Measurements from ENCODE around the gene ETV7. TPM values are rescaled to one million over a fixed set of nuclear protein-coding genes. Genes with fewer than 3 reads are reported as not detected.

The ETV7 gene
- total and polyA plus RNA-seq, 2 of the 13 experiments (the other 11 are each of a cell fraction or from before 2014, with no cell fraction given) = not detected

DNA sequence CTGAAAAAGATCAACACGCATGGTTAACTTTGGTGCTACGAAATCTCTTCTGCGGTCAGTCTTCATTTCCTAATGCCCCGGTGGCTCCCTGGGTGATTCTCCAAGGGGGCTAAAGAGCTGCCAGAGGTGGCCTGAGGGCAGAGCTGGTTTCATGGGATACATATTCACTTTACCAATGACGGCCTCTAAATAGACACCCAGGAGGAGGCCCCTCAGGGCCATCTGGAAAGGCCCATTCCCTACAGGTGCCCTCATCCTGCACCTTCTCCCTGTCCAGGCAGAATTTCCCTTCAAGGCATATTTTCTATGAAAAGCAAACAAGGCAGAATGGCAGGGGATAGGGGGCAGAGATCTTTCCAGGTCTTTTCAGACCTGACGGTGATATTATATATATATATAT is 63.3 kb downstream of the ETV7 start:
- BruUV-seq (replicated peaks) = no TSS peak
- Histone ChIP-seq H3K27me3 (ENCODE audit: control insufficient read depth in 1 of 2, insufficient read depth in 2 of 2, low read length in 2 of 2) (peaks cover 2 to 5% of the 10 kb centered on the region in 2 experiments; a peak in 4 of 5 replicates), H3K9me3 (ENCODE audit: low read length) (no peaks in the 10 kb centered on the region), H3K36me3 (replicated peaks in 1 of 2; ENCODE audit: control insufficient read depth in 1 of 2, insufficient read depth in 2 of 2, low read length in 2 of 2) (no peaks in the 10 kb centered on the region), H3K4me2 (ENCODE audit: low read depth, low read length) (no peak overlapping the region), H3K79me2 (ENCODE audit: insufficient read depth, low read length) (no peaks in the 10 kb centered on the region), H3K4me3 (replicated peaks in 1 of 3; ENCODE audit: insufficient read depth in 1 of 3, low read depth in 2 of 3, low read length in 3 of 3) (no peak overlapping the region), H3K4me1 (ENCODE audit: insufficient read depth, low read length) (peaks cover 12% of the 10 kb centered on the region), H3K27ac (ENCODE audit: extremely low read length, insufficient read depth, low read length) (no peak overlapping the region), H4K20me1 (ENCODE audit: insufficient read depth, low read length) (no peaks in the 10 kb centered on the region), H3K9ac (ENCODE audit: insufficient read depth, low read depth, low read length) (no peak overlapping the region), H2AFZ (ENCODE audit: low read length) (no peak overlapping the region)
- in situ Hi-C loops (cut with HindIII; ENCODE audit: extremely low pct_ligation_motif_present, low pct_unique_long_range_greater_than_20kb) (no loop called here), intact Hi-C loops (cut with micrococcal nuclease; ENCODE audit: unreplicated experiment) (no loop called here)
- no peak for FAIRE-seq
- no peak for ATAC-seq
- ChIA-PET CTCF (ENCODE audit: low intra/inter-chr PET ratio, low total read pairs) (no interaction called here), POLR2A (no interaction called here)
- TF ChIP-seq GATAD2A (CRISPR knock-in tag; IDR thresholded peaks at IDR 0.05) (no peak), ZFAT (CRISPR knock-in tag; conservative IDR thresholded peaks at IDR 0.05) (no peak), RNF2 (conservative IDR thresholded peaks at IDR 0.05; ENCODE audit: low read depth) (no peak), ZEB1 (IDR thresholded peaks at IDR 0.05; ENCODE audit: insufficient replicate concordance, low read depth) (no peak), ZFP36L1 (CRISPR knock-in tag; IDR thresholded peaks at IDR 0.05) (no peak), ZNF674 (CRISPR knock-in tag; IDR thresholded peaks at IDR 0.05; ENCODE audit: low read depth) (no peak)
- TF ChIP-seq, protein P1, sequence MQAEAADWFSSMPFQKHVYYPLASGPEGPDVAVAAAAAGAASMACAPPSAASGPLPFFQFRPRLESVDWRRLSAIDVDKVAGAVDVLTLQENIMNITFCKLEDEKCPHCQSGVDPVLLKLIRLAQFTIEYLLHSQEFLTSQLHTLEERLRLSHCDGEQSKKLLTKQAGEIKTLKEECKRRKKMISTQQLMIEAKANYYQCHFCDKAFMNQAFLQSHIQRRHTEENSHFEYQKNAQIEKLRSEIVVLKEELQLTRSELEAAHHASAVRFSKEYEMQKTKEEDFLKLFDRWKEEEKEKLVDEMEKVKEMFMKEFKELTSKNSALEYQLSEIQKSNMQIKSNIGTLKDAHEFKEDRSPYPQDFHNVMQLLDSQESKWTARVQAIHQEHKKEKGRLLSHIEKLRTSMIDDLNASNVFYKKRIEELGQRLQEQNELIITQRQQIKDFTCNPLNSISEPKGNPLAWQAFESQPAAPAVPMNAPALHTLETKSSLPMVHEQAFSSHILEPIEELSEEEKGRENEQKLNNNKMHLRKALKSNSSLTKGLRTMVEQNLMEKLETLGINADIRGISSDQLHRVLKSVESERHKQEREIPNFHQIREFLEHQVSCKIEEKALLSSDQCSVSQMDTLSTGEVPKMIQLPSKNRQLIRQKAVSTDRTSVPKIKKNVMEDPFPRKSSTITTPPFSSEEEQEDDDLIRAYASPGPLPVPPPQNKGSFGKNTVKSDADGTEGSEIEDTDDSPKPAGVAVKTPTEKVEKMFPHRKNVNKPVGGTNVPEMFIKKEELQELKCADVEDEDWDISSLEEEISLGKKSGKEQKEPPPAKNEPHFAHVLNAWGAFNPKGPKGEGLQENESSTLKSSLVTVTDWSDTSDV (CRISPR knock-in tag; IDR thresholded peaks at IDR 0.05) = no peak
- TF ChIP-seq, protein P2, sequence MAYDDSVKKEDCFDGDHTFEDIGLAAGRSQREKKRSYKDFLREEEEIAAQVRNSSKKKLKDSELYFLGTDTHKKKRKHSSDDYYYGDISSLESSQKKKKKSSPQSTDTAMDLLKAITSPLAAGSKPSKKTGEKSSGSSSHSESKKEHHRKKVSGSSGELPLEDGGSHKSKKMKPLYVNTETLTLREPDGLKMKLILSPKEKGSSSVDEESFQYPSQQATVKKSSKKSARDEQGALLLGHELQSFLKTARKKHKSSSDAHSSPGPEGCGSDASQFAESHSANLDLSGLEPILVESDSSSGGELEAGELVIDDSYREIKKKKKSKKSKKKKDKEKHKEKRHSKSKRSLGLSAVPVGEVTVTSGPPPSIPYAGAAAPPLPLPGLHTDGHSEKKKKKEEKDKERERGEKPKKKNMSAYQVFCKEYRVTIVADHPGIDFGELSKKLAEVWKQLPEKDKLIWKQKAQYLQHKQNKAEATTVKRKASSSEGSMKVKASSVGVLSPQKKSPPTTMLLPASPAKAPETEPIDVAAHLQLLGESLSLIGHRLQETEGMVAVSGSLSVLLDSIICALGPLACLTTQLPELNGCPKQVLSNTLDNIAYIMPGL (CRISPR knock-in tag; IDR thresholded peaks at IDR 0.05; ENCODE audit: borderline replicate concordance in 1 of 2, low read depth in 1 of 2) = no peak
- 59% methylated on average over 6 of the region's 6 CpGs for WGBS (ENCODE audit: low lambda C conversion rate)
- DNase-seq (ENCODE audit: low spot score) = no peak
